SK-N-MC (cell line): ENCODE data around the gene SMC1B.
"Not testable (repeated sequence)": the region's sequence is repeated elsewhere in the genome, so short reads cannot be mapped to it uniquely, and the experiment has no call there.

Experiments
- FOXP2 ChIP-seq: optimal IDR thresholded peaks from 2 replicates; pipeline ENCODE3; 2011; ENCODE audit warnings: mild to moderate bottlenecking, moderate library complexity; ENCODE audit not compliant: insufficient read depth; ENCODE audit errors: extremely low read length, control extremely low read depth
- POLR2AphosphoS5 ChIP-seq: IDR thresholded peaks from 2 replicates; pipeline ENCODE4 v1.6.1; 2012; ENCODE audit warnings: mild to moderate bottlenecking, low read depth, low read length, borderline replicate concordance

- TF ChIP-seq POLR2AphosphoS5, FOXP2: not testable (repeated sequence)
Observed at GRCh38 chr22:45440688-45441087, 27.3 kb upstream of the SMC1B start.
